Activated CD4-positive, alpha-beta memory T cell treated with anti-CD3 and anti-CD28 coated beads for 36 hours (primary cell): ENCODE results near the gene SLC14A1. TPM values are rescaled to one million over a fixed set of nuclear protein-coding genes. Genes with fewer than 3 reads are reported as not detected.
A peak's percentile ranks its signal among the peaks of the same experiment; 100 is the strongest.

ENCODE experiments used
- CTCF ChIA-PET: fragments of 350-600 bp; sonication (Branson Sonifier 250); formaldehyde crosslinking; loops from one replicate; lab custom pipeline; 2021; ENCODE audit warnings: antibody characterized with exemption, inconsistent platforms; lab: Charles Lee
- POLR2A ChIA-PET: fragments of 350-600 bp; sonication (Branson Sonifier 250); formaldehyde crosslinking; loops from one replicate; lab custom pipeline; 2021; ENCODE audit warnings: antibody characterized with exemption; lab: Charles Lee
- DNase-seq: peaks from one replicate; pipeline ENCODE4 v3.0.0-alpha.2; 2020
- H3K27ac Mint-ChIP-seq: one replicate; pipeline ENCODE4 v1.8.0; 2021; ENCODE audit warnings: mixed read lengths
- H3K27me3 Mint-ChIP-seq: one replicate; pipeline ENCODE4 v1.8.0; 2021; ENCODE audit warnings: mixed read lengths
- H3K36me3 Mint-ChIP-seq: one replicate; pipeline ENCODE4 v1.8.0; 2021; ENCODE audit warnings: mixed read lengths
- H3K4me1 Mint-ChIP-seq: one replicate; pipeline ENCODE4 v1.8.0; 2021; ENCODE audit warnings: low read depth, mixed read lengths
- H3K4me3 Mint-ChIP-seq: one replicate; pipeline ENCODE4 v1.8.0; 2021; ENCODE audit warnings: mild to moderate bottlenecking, mixed read lengths
- H3K9me3 Mint-ChIP-seq: one replicate; pipeline ENCODE4 v1.8.0; 2021; ENCODE audit warnings: mixed read lengths
- intact Hi-C: fragments of 100-400 bp; cut with micrococcal nuclease; formaldehyde crosslinking; loops from one replicate; pipeline ENCODE4 v1.15.1; 2023
- total RNA-seq, 2 experiments: library from RNA; stranded (reverse); gene quantifications; one replicate each; pipeline ENCODE4 v1.2.3, GENCODE V29; 2021

Gene SLC14A1
- total RNA-seq, result 1 to 10 TPM in 1 of 2 experiments, under 1 TPM in 1; 0.80 to 1.1 TPM

- ChIA-PET POLR2A (no interaction called here), CTCF (interaction anchor here (0.6 to 8.4 kb wide), 18 partner anchors 7 to 350 kb away, joined by 3 to 126 read pairs (median 5); no protein-coding TSS in a partner anchor)
- Mint-ChIP-seq H3K36me3 (no peaks in the 10 kb centered on the region), H3K27me3 (no peaks in the 10 kb centered on the region), H3K4me3 (no peak within 1 kb of the TSS), H3K4me1 (no peaks in the 10 kb centered on the region), H3K27ac (no peak within 1 kb of the TSS), H3K9me3 (no peaks in the 10 kb centered on the region)
- no peak for DNase-seq
- intact Hi-C loops, result loop anchor here (1.0 to 5.0 kb wide), 4 partner anchors 59 to 251 kb away; no protein-coding TSS in a partner anchor
Measured at GRCh38 chr18:45723567-45724355, at the start of gene SLC14A1. Gene SLC14A1, plus strand, starts transcription at chr18:45724181. Its CDS starts 6,140 bp downstream, at chr18:45730321.

GRCh38 chr18:45677276-45677807 is 46.6 kb upstream of the SLC14A1 start:
- DNase-seq, result no peak
- Mint-ChIP-seq H3K27me3 (no peaks in the 10 kb centered on the region), H3K9me3 (no peaks in the 10 kb centered on the region), H3K36me3 (no peaks in the 10 kb centered on the region), H3K4me1 (peaks cover 3% of the 10 kb centered on the region), H3K4me3 (no peak overlapping the region), H3K27ac (no peak overlapping the region)
- ChIA-PET POLR2A (interaction anchor here (0.6 kb wide), 1 partner anchor 12 kb away, joined by 3 read pairs; no protein-coding TSS in a partner anchor), CTCF (interaction anchor here (1.1 kb wide), 1 partner anchor 14 kb away, joined by 3 read pairs; no protein-coding TSS in a partner anchor)
- intact Hi-C loops, result no loop called here

GRCh38 chr18:45678441-45678840 is 45.5 kb upstream of the SLC14A1 start:
- Mint-ChIP-seq H3K27me3 (no peaks in the 10 kb centered on the region), H3K36me3 (no peaks in the 10 kb centered on the region), H3K4me1 (peaks cover 6% of the 10 kb centered on the region), H3K27ac (no peak overlapping the region), H3K4me3 (no peak overlapping the region), H3K9me3 (no peaks in the 10 kb centered on the region)
- ChIA-PET CTCF (interaction anchor here (1.0 to 1.9 kb wide), 7 partner anchors 12 to 232 kb away, joined by 3 to 7 read pairs (median 3); no protein-coding TSS in a partner anchor), POLR2A (no interaction called here)
- DNase-seq, result no peak
- intact Hi-C loops, result no loop called here

- Mint-ChIP-seq H3K27ac (no peak overlapping the region), H3K4me3 (no peak overlapping the region), H3K27me3 (no peaks in the 10 kb centered on the region), H3K4me1 (peaks cover 8% of the 10 kb centered on the region), H3K9me3 (no peaks in the 10 kb centered on the region), H3K36me3 (no peaks in the 10 kb centered on the region)
- intact Hi-C loops, result no loop called here
- POLR2A ChIA-PET, result no interaction called here
- CTCF ChIA-PET, result interaction anchor here (1.0 to 1.9 kb wide), 6 partner anchors 13 to 231 kb away, joined by 3 to 7 read pairs (median 4); no protein-coding TSS in a partner anchor
- no peak for DNase-seq
Measured at GRCh38 chr18:45678850-45679249, 45.1 kb upstream of the SLC14A1 start.

- POLR2A ChIA-PET, result no interaction called here
- CTCF ChIA-PET, result interaction anchor here (1.9 kb wide), 1 partner anchor 16 kb away, joined by 4 read pairs; no protein-coding TSS in a partner anchor
- intact Hi-C loops, result no loop called here
Measured at GRCh38 chr18:45680066-45680690, 43.8 kb upstream of the SLC14A1 start.

GRCh38 chr18:45682181-45682580 is 41.8 kb upstream of the SLC14A1 start:
- H3K27me3 Mint-ChIP-seq, result peaks cover 7% of the 10 kb centered on the region
- no peaks in the 10 kb centered on the region for H3K36me3 Mint-ChIP-seq
- H3K4me3 Mint-ChIP-seq, result no peak overlapping the region
- H3K4me1 Mint-ChIP-seq, result peaks cover 36% of the 10 kb centered on the region
- H3K27ac Mint-ChIP-seq, result no peak overlapping the region
- no peak for DNase-seq
- intact Hi-C loops, result no loop called here
- CTCF ChIA-PET, result interaction anchor here (1.1 to 2.5 kb wide), 3 partner anchors 25 to 198 kb away, joined by 3 to 7 read pairs (median 5); no protein-coding TSS in a partner anchor
- H3K9me3 Mint-ChIP-seq, result no peaks in the 10 kb centered on the region
- POLR2A ChIA-PET, result no interaction called here

More at GRCh38 chr18:45680066-45680690, 43.8 kb upstream of the SLC14A1 start:
- H3K9me3 Mint-ChIP-seq, result no peaks in the 10 kb centered on the region
- no peak overlapping the region for H3K27ac Mint-ChIP-seq
- no peak overlapping the region for H3K4me3 Mint-ChIP-seq
- H3K27me3 Mint-ChIP-seq, result peaks cover 4% of the 10 kb centered on the region
- DNase-seq, result no peak
- no peaks in the 10 kb centered on the region for H3K36me3 Mint-ChIP-seq
- H3K4me1 Mint-ChIP-seq, result peaks cover 17% of the 10 kb centered on the region

GRCh38 chr18:45684341-45685115 is 39.5 kb upstream of the SLC14A1 start:
- CTCF ChIA-PET, result interaction anchor here (1.2 to 1.3 kb wide), 2 partner anchors 19 to 196 kb away, joined by 3 to 6 read pairs; no protein-coding TSS in a partner anchor
- Mint-ChIP-seq H3K27ac (no peak overlapping the region), H3K4me3 (no peak overlapping the region), H3K27me3 (peaks cover 7% of the 10 kb centered on the region), H3K9me3 (no peaks in the 10 kb centered on the region), H3K4me1 (peaks cover 56% of the 10 kb centered on the region), H3K36me3 (no peaks in the 10 kb centered on the region)
- POLR2A ChIA-PET, result no interaction called here
- no peak for DNase-seq
- intact Hi-C loops, result no loop called here

- H3K27ac Mint-ChIP-seq, result peak overlapping the region; percentile 83
Measured at GRCh38 chr18:45686891-45687611, 36.9 kb upstream of the SLC14A1 start.

GRCh38 chr18:45687621-45688020 is 36.4 kb upstream of the SLC14A1 start:
- H3K9me3 Mint-ChIP-seq, result no peaks in the 10 kb centered on the region
- H3K27ac Mint-ChIP-seq, result peak overlapping the region; percentile 83
- H3K36me3 Mint-ChIP-seq, result no peaks in the 10 kb centered on the region
- CTCF ChIA-PET, result interaction anchor here (1.0 to 8.0 kb wide), 13 partner anchors 18 to 384 kb away, joined by 3 to 91 read pairs (median 6); partner anchors contain the start of genes PSTPIP2 and SLC14A1
- peaks cover 9% of the 10 kb centered on the region for H3K27me3 Mint-ChIP-seq
- POLR2A ChIA-PET, result interaction anchor here (0.6 to 1.4 kb wide), 3 partner anchors 18 to 292 kb away, joined by 3 to 5 read pairs (median 4); no protein-coding TSS in a partner anchor
- peak; percentile 34 for DNase-seq
- peaks cover 65% of the 10 kb centered on the region for H3K4me1 Mint-ChIP-seq
- H3K4me3 Mint-ChIP-seq, result peak overlapping the region; percentile 40
- intact Hi-C loops, result loop anchor here (2.0 kb wide), 1 partner anchor 275 kb away; no protein-coding TSS in a partner anchor

More at GRCh38 chr18:45686891-45687611, 36.9 kb upstream of the SLC14A1 start:
- H3K4me3 Mint-ChIP-seq, result peak overlapping the region; percentile 72
- peaks cover 65% of the 10 kb centered on the region for H3K4me1 Mint-ChIP-seq
- DNase-seq, result peak; percentile 69
- H3K9me3 Mint-ChIP-seq, result no peaks in the 10 kb centered on the region
- POLR2A ChIA-PET, result interaction anchor here (0.6 to 1.4 kb wide), 3 partner anchors 18 to 292 kb away, joined by 3 to 5 read pairs (median 4); no protein-coding TSS in a partner anchor
- CTCF ChIA-PET, result interaction anchor here (1.1 to 8.0 kb wide), 11 partner anchors 17 to 385 kb away, joined by 3 to 91 read pairs (median 6); partner anchors contain the start of gene PSTPIP2
- intact Hi-C loops, result loop anchor here (1.0 to 2.0 kb wide), 6 partner anchors 17 to 386 kb away; no protein-coding TSS in a partner anchor
- no peaks in the 10 kb centered on the region for H3K36me3 Mint-ChIP-seq
- peaks cover 9% of the 10 kb centered on the region for H3K27me3 Mint-ChIP-seq

GRCh38 chr18:45688113-45688512 is 35.9 kb upstream of the SLC14A1 start:
- peaks cover 65% of the 10 kb centered on the region for H3K4me1 Mint-ChIP-seq
- intact Hi-C loops, result no loop called here
- H3K9me3 Mint-ChIP-seq, result no peaks in the 10 kb centered on the region
- no peaks in the 10 kb centered on the region for H3K36me3 Mint-ChIP-seq
- CTCF ChIA-PET, result interaction anchor here (0.6 to 8.0 kb wide), 17 partner anchors 18 to 1026 kb away, joined by 3 to 91 read pairs (median 5); partner anchors contain the start of genes PSTPIP2 and SLC14A1
- POLR2A ChIA-PET, result no interaction called here
- H3K27me3 Mint-ChIP-seq, result peaks cover 11% of the 10 kb centered on the region
- peak; percentile 33 for DNase-seq
- peak overlapping the region; percentile 40 for H3K4me3 Mint-ChIP-seq
- peak overlapping the region; percentile 35 for H3K27ac Mint-ChIP-seq
